H9 (cell line): ENCODE data around the gene OLIG3. TPM values are rescaled to one million over a fixed set of nuclear protein-coding genes. Genes with fewer than 3 reads are reported as not detected.

Experiments
- DNase-seq: peaks from one replicate; pipeline ENCODE4 v3.0.0-alpha.2; 2017
- H2AFZ ChIP-seq: one replicate; pipeline ENCODE4 v1.6.1; 2013; ENCODE audit warnings: mild to moderate bottlenecking, low read length, control low read depth, moderate library complexity
- H2AK5ac ChIP-seq: 2 replicates; pipeline ENCODE4 v1.6.1; 2013; ENCODE audit warnings: low read length, control low read depth, mixed read lengths; ENCODE audit not compliant: insufficient read length
- H2BK120ac ChIP-seq: one replicate; pipeline ENCODE4 v1.6.1; 2013; ENCODE audit warnings: low read depth, mild to moderate bottlenecking, low read length, control low read depth, inconsistent platforms; ENCODE audit not compliant: poor library complexity, severe bottlenecking
- H2BK12ac ChIP-seq: 2 replicates; pipeline ENCODE4 v1.6.1; 2013; ENCODE audit warnings: low read length, control low read depth, mixed read lengths, low read depth; ENCODE audit not compliant: insufficient read length
- H2BK15ac ChIP-seq: 2 replicates; pipeline ENCODE4 v1.6.1; 2013; ENCODE audit warnings: low read depth, low read length, control low read depth
- H2BK20ac ChIP-seq: one replicate; pipeline ENCODE4 v1.6.1; 2013; ENCODE audit warnings: low read depth, mild to moderate bottlenecking, low read length, control low read depth, inconsistent platforms; ENCODE audit not compliant: poor library complexity, severe bottlenecking
- H2BK5ac ChIP-seq: 2 replicates; pipeline ENCODE4 v1.6.1; 2013; ENCODE audit warnings: low read length, control low read depth, mixed read lengths; ENCODE audit not compliant: insufficient read length
- H3K14ac ChIP-seq: 2 replicates; pipeline ENCODE4 v1.6.1; 2013; ENCODE audit warnings: low read length, control low read depth; ENCODE audit not compliant: insufficient read depth
- H3K18ac ChIP-seq: 2 replicates; pipeline ENCODE4 v1.6.1; 2013; ENCODE audit warnings: low read depth, mild to moderate bottlenecking, mixed read lengths, low read length, control low read depth; ENCODE audit not compliant: insufficient read length
- H3K23ac ChIP-seq: 2 replicates; pipeline ENCODE4 v1.6.1; 2013; ENCODE audit warnings: low read length, control low read depth, mixed read lengths, low read depth; ENCODE audit not compliant: insufficient read length
- H3K23me2 ChIP-seq: 2 replicates; pipeline ENCODE4 v1.6.1; 2013; ENCODE audit warnings: low read depth, mild to moderate bottlenecking, mixed read lengths, low read length, control low read depth; ENCODE audit not compliant: insufficient read length, poor library complexity, severe bottlenecking
- H3K27ac ChIP-seq: 2 replicates; pipeline ENCODE4 v1.5.1; 2013; ENCODE audit warnings: low read length, control low read depth, mixed read lengths, low read depth; ENCODE audit not compliant: insufficient read length
- H3K27me3 ChIP-seq: 2 replicates; pipeline ENCODE4 v1.6.1; 2013; ENCODE audit warnings: low read length, control low read depth, inconsistent platforms; ENCODE audit not compliant: insufficient read depth
- H3K4ac ChIP-seq: 2 replicates; pipeline ENCODE4 v1.6.1; 2013; ENCODE audit warnings: low read depth, mild to moderate bottlenecking, control low read depth, inconsistent platforms, low read length, moderate library complexity
- H3K4me1 ChIP-seq: 2 replicates; pipeline ENCODE4 v1.6.1; 2013; ENCODE audit warnings: low read length, control low read depth, inconsistent platforms; ENCODE audit not compliant: insufficient read depth
- H3K4me2 ChIP-seq: 2 replicates; pipeline ENCODE4 v1.6.1; 2013; ENCODE audit warnings: low read length, control low read depth, mixed read lengths; ENCODE audit not compliant: insufficient read length, insufficient read depth
- H3K56ac ChIP-seq: 2 replicates; pipeline ENCODE4 v1.6.1; 2013; ENCODE audit warnings: low read depth, mild to moderate bottlenecking, mixed read lengths, low read length, control low read depth; ENCODE audit not compliant: insufficient read length
- H3K79me1 ChIP-seq: 2 replicates; pipeline ENCODE4 v1.6.1; 2013; ENCODE audit warnings: low read depth, mild to moderate bottlenecking, moderate library complexity, low read length, control low read depth, inconsistent platforms; ENCODE audit not compliant: insufficient read depth, poor library complexity, severe bottlenecking
- H3K79me2 ChIP-seq: 2 replicates; pipeline ENCODE4 v1.6.1; 2013; ENCODE audit warnings: low read length, control low read depth, inconsistent platforms; ENCODE audit not compliant: insufficient read depth
- H3K9ac ChIP-seq: 2 replicates; pipeline ENCODE4 v1.6.1; 2013; ENCODE audit warnings: low read length, control low read depth, mixed read lengths; ENCODE audit not compliant: insufficient read length; ENCODE audit errors: extremely low read depth
- H3K9me3 ChIP-seq: one replicate; pipeline ENCODE4 v1.6.1; 2013; ENCODE audit warnings: low read depth, low read length, inconsistent platforms; ENCODE audit not compliant: control insufficient read depth
- H3T11ph ChIP-seq: one replicate; pipeline ENCODE4 v1.6.1; 2013; ENCODE audit warnings: mild to moderate bottlenecking, low read length, control low read depth, inconsistent platforms
- H4K20me1 ChIP-seq: one replicate; pipeline ENCODE4 v1.6.1; 2013; ENCODE audit not compliant: control insufficient read depth, insufficient read length, insufficient read depth
- H4K5ac ChIP-seq: 2 replicates; pipeline ENCODE4 v1.6.1; 2013; ENCODE audit warnings: low read depth, mild to moderate bottlenecking, mixed read lengths, low read length, control low read depth; ENCODE audit not compliant: insufficient read length
- H4K8ac ChIP-seq: replicated peaks from 2 replicates; pipeline ENCODE4 v1.6.1; 2013; ENCODE audit warnings: low read length, control low read depth, mixed read lengths, low read depth; ENCODE audit not compliant: insufficient read length
- H4K91ac ChIP-seq: 2 replicates; pipeline ENCODE4 v1.6.1; 2013; ENCODE audit warnings: low read depth, mild to moderate bottlenecking, moderate library complexity, mixed read lengths, low read length, control low read depth; ENCODE audit not compliant: insufficient read length
- H3K27ac Mint-ChIP-seq, 3 experiments: 2 replicates in 2 of 3; 3 replicates in 1 of 3; pipeline ENCODE4 v1.8.0; 2020 to 2021; ENCODE audit warnings: mixed read lengths in 3 of 3, mild to moderate bottlenecking in 1 of 3, moderate library complexity in 1 of 3
- H3K27me3 Mint-ChIP-seq: 2 replicates; pipeline ENCODE4 v1.8.0; 2021; ENCODE audit warnings: low read depth, mild to moderate bottlenecking, moderate library complexity, mixed read lengths
- H3K36me3 Mint-ChIP-seq, 3 experiments: 2 replicates in 2 of 3; 3 replicates in 1 of 3; pipeline ENCODE4 v1.8.0; 2020 to 2021; ENCODE audit warnings: low read depth in 3 of 3, mixed read lengths in 3 of 3; ENCODE audit not compliant: insufficient read depth in 1 of 3
- H3K4me1 Mint-ChIP-seq, 2 experiments: 2 replicates each; pipeline ENCODE4 v1.8.0; 2020; ENCODE audit warnings: mixed read lengths in 2 of 2
- H3K4me3 Mint-ChIP-seq, 2 experiments: 2 replicates in 1 of 2; 3 replicates in 1 of 2; pipeline ENCODE4 v1.8.0; 2020 to 2021; ENCODE audit warnings: mild to moderate bottlenecking in 2 of 2, mixed read lengths in 2 of 2, moderate library complexity in 1 of 2
- H3K9me3 Mint-ChIP-seq, 2 experiments: 2 replicates in 1 of 2; 3 replicates in 1 of 2; pipeline ENCODE4 v1.8.0; 2020; ENCODE audit warnings: mild to moderate bottlenecking in 2 of 2, mixed read lengths in 2 of 2, moderate library complexity in 1 of 2
- WGBS: extraction: QIAGEN DNeasy Blood & Tissue Kit; methylation state at CpG from one replicate; pipeline ENCODE4 v1.1.7; 2013; ENCODE audit warnings: missing lambda C conversion rate, low lambda C conversion rate, mixed read lengths; ENCODE audit not compliant: insufficient read length; ENCODE audit errors: extremely low coverage; 5-methylcytosine and 5-hydroxymethylcytosine counted together
- total RNA-seq: library from RNA; stranded (reverse); gene quantifications from 2 replicates; pipeline ENCODE4 v1.2.1, GENCODE V29; 2021
- TF ChIP-seq, protein P1 (sequence below): fragments of 200-600 bp; sonication (generic); conservative IDR thresholded peaks from 3 replicates; pipeline ENCODE4 v1.8.0; 2021; ENCODE audit warnings: antibody characterized with exemption, mild to moderate bottlenecking

Gene OLIG3
- total RNA-seq, 1 experiment from 2014 or later: 0.22 TPM

DNA sequence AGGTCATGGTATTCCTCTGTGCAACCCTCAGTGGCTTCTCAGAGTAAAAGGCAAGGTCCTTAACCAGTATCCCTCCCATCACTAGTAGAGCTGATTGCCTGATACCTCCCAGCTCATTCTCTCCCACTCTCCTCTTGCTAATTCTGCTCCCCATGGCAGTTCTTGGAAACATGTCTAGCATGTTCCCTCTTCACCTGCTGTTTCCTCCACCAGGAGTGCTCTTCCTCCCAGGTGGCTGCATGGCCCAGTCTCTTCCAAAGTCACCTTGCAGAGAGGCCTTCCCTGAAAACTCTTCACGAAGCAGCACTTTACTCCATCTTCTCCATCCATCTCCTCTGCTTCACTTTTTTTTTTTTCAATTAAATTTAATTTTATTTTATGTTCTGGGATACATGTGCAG, 36.2 kb upstream of the OLIG3 start:
- no peak overlapping the region for H3K18ac ChIP-seq
- no peak overlapping the region for H2AFZ ChIP-seq
- 0 out of 2 replicates have a peak, but pooled peaks cover 2% of the 10 kb centered on the region for H3K79me2 ChIP-seq
- H2BK20ac ChIP-seq: no peak overlapping the region
- H3K23ac ChIP-seq: no peak overlapping the region
- no peak overlapping the region for H2BK120ac ChIP-seq
- H4K91ac ChIP-seq: no peak overlapping the region
- no peak overlapping the region for H2BK15ac ChIP-seq
- peaks cover 12% of the 10 kb centered on the region for H3K27me3 Mint-ChIP-seq
- H3T11ph ChIP-seq: no peak overlapping the region
- peaks cover 3 to 5% of the 10 kb centered on the region in 2 experiments; a peak in 2 of 4 replicates for H3K4me1 Mint-ChIP-seq
- no peak overlapping the region for H4K8ac ChIP-seq
- H4K20me1 ChIP-seq: no peaks in the 10 kb centered on the region
- no peaks in the 10 kb centered on the region for H3K4me1 ChIP-seq
- H4K5ac ChIP-seq: no peak overlapping the region
- no peak overlapping the region for H3K9ac ChIP-seq
- H3K23me2 ChIP-seq: no peaks in the 10 kb centered on the region
- H2BK12ac ChIP-seq: no peak overlapping the region
- no peak overlapping the region for H3K14ac ChIP-seq
- no CpG with 5 or more reads among the region's 1 CpG for WGBS
- H3K27ac Mint-ChIP-seq: no peak overlapping the region
- no peak overlapping the region for H3K4me2 ChIP-seq
- H3K4me3 Mint-ChIP-seq: no peak overlapping the region
- DNase-seq: no peak
- H3K9me3 Mint-ChIP-seq: peaks cover 9% of the 10 kb centered on the region in 2 experiments
- H3K4ac ChIP-seq: no peak overlapping the region
- H3K79me1 ChIP-seq: no peaks in the 10 kb centered on the region
- no peak overlapping the region for H2AK5ac ChIP-seq
- no peak overlapping the region for H2BK5ac ChIP-seq
- no peak overlapping the region for H3K27ac ChIP-seq
- peaks cover 0 to 10% (median 3%) of the 10 kb centered on the region in 3 experiments; a peak in 4 of 7 replicates for H3K36me3 Mint-ChIP-seq
- H3K27me3 ChIP-seq: no peaks in the 10 kb centered on the region
- TF ChIP-seq, protein P1, sequence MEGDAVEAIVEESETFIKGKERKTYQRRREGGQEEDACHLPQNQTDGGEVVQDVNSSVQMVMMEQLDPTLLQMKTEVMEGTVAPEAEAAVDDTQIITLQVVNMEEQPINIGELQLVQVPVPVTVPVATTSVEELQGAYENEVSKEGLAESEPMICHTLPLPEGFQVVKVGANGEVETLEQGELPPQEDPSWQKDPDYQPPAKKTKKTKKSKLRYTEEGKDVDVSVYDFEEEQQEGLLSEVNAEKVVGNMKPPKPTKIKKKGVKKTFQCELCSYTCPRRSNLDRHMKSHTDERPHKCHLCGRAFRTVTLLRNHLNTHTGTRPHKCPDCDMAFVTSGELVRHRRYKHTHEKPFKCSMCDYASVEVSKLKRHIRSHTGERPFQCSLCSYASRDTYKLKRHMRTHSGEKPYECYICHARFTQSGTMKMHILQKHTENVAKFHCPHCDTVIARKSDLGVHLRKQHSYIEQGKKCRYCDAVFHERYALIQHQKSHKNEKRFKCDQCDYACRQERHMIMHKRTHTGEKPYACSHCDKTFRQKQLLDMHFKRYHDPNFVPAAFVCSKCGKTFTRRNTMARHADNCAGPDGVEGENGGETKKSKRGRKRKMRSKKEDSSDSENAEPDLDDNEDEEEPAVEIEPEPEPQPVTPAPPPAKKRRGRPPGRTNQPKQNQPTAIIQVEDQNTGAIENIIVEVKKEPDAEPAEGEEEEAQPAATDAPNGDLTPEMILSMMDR: peak; percentile 45; the same call in 2 of the 3 replicates
- no peak overlapping the region for H3K56ac ChIP-seq
- no peaks in the 10 kb centered on the region for H3K9me3 ChIP-seq
